Mesendoderm (in vitro differentiated cells): ENCODE data around the gene CARNS1.

Source experiments
- DNase-seq: peaks from one replicate; pipeline ENCODE4 v3.0.0; 2013
- H2AK5ac ChIP-seq: 2 replicates; pipeline ENCODE4 v1.6.1; 2013; ENCODE audit warnings: low read length, inconsistent platforms
- H2BK120ac ChIP-seq: 2 replicates; pipeline ENCODE4 v1.6.1; 2013; ENCODE audit warnings: low read depth, mild to moderate bottlenecking, low read length, moderate library complexity, mixed read lengths
- H2BK15ac ChIP-seq: replicated peaks from 2 replicates; pipeline ENCODE4 v1.6.1; 2013; ENCODE audit warnings: low read depth, mild to moderate bottlenecking, moderate library complexity
- H2BK5ac ChIP-seq: 2 replicates; pipeline ENCODE4 v1.6.1; 2013; ENCODE audit warnings: low read length, inconsistent platforms
- H3K18ac ChIP-seq: 2 replicates; pipeline ENCODE4 v1.6.1; 2013; ENCODE audit warnings: mild to moderate bottlenecking, low read length, mixed read lengths
- H3K23ac ChIP-seq: one replicate; pipeline ENCODE4 v1.6.1; 2013; ENCODE audit warnings: low read length
- H3K27ac ChIP-seq: 2 replicates; pipeline ENCODE4 v1.5.1; 2013; ENCODE audit warnings: low read depth, mild to moderate bottlenecking, inconsistent platforms, low read length, moderate library complexity
- H3K27me3 ChIP-seq: 2 replicates; pipeline ENCODE4 v1.6.1; 2013; ENCODE audit warnings: low read length, control low read depth, mild to moderate bottlenecking, inconsistent platforms; ENCODE audit not compliant: insufficient read depth, poor library complexity
- H3K36me3 ChIP-seq: 2 replicates; pipeline ENCODE4 v1.6.1; 2013; ENCODE audit warnings: low read length, inconsistent platforms; ENCODE audit not compliant: control insufficient read depth, insufficient read depth
- H3K4ac ChIP-seq: one replicate; pipeline ENCODE4 v1.6.1; 2013; ENCODE audit warnings: low read depth, mild to moderate bottlenecking, low read length, moderate library complexity
- H3K4me1 ChIP-seq: 2 replicates; pipeline ENCODE4 v1.6.1; 2013; ENCODE audit warnings: low read depth, low read length, inconsistent platforms; ENCODE audit not compliant: control insufficient read depth
- H3K4me2 ChIP-seq: 2 replicates; pipeline ENCODE4 v1.6.1; 2013; ENCODE audit warnings: low read length
- H3K4me3 ChIP-seq: 2 replicates; pipeline ENCODE4 v1.5.1; 2013; ENCODE audit warnings: mild to moderate bottlenecking, low read length
- H3K56ac ChIP-seq: one replicate; pipeline ENCODE4 v1.6.1; 2013; ENCODE audit warnings: low read length
- H3K79me1 ChIP-seq: 2 replicates; pipeline ENCODE4 v1.6.1; 2013; ENCODE audit warnings: low read length, inconsistent platforms
- H3K79me2 ChIP-seq: 2 replicates; pipeline ENCODE4 v1.6.1; 2013; ENCODE audit warnings: mild to moderate bottlenecking, low read length; ENCODE audit not compliant: control insufficient read depth, insufficient read depth
- H3K9ac ChIP-seq: 2 replicates; pipeline ENCODE4 v1.6.1; 2013; ENCODE audit warnings: low read length, inconsistent platforms
- H4K5ac ChIP-seq: one replicate; pipeline ENCODE4 v1.6.1; 2013; ENCODE audit warnings: low read length
- H4K8ac ChIP-seq: one replicate; pipeline ENCODE4 v1.6.1; 2013; ENCODE audit warnings: low read depth, mild to moderate bottlenecking, control low read depth, low read length, moderate library complexity
- WGBS: extraction: QIAGEN DNeasy Blood & Tissue Kit; methylation state at CpG from one replicate; pipeline ENCODE4 v1.1.7; 2013; ENCODE audit warnings: low lambda C conversion rate, missing lambda C conversion rate; ENCODE audit not compliant: insufficient coverage; ENCODE audit errors: extremely low coverage; 5-methylcytosine and 5-hydroxymethylcytosine counted together

The CARNS1 gene

GRCh38 chr11:67371911-67372320 is 43.6 kb upstream of the CARNS1 start:
- Histone ChIP-seq H3K4me3 (peak overlapping the region; percentile 19), H3K27ac (peak overlapping the region; percentile 0), H4K8ac (no peak overlapping the region), H3K4ac (peak overlapping the region; percentile 65), H3K4me2 (peak overlapping the region; percentile 87), H3K18ac (peak overlapping the region; percentile 77), H3K23ac (peak overlapping the region; percentile 48), H3K79me1 (no peaks in the 10 kb centered on the region), H3K4me1 (peaks cover 19% of the 10 kb centered on the region), H4K5ac (no peak overlapping the region), H2BK120ac (no peak overlapping the region), H2BK15ac (no peak overlapping the region), H3K56ac (peak overlapping the region; percentile 81), H3K9ac (peak overlapping the region; percentile 57), H3K36me3 (no peaks in the 10 kb centered on the region), H2AK5ac (peak overlapping the region; percentile 35), H3K27me3 (no peaks in the 10 kb centered on the region), H3K79me2 (no peaks in the 10 kb centered on the region), H2BK5ac (no peak overlapping the region)
- DNase-seq = no peak
- WGBS = no CpG with 5 or more reads among the region's 16 CpGs

- H3K18ac ChIP-seq = peak overlapping the region; percentile 97
- H3K4me2 ChIP-seq = peak overlapping the region; percentile 87
- H3K36me3 ChIP-seq = no peaks in the 10 kb centered on the region
- H3K4ac ChIP-seq = peak overlapping the region; percentile 98
- no peaks in the 10 kb centered on the region for H3K27me3 ChIP-seq
- no peak overlapping the region for H2AK5ac ChIP-seq
- H3K9ac ChIP-seq = peak overlapping the region; percentile 89
- H3K23ac ChIP-seq = no peak overlapping the region
- DNase-seq = no peak
- H3K56ac ChIP-seq = peak overlapping the region; percentile 91
- peaks cover 19% of the 10 kb centered on the region for H3K4me1 ChIP-seq
- H2BK120ac ChIP-seq = no peak overlapping the region
- H2BK5ac ChIP-seq = no peak overlapping the region
- H2BK15ac ChIP-seq = no peak overlapping the region
- no peaks in the 10 kb centered on the region for H3K79me1 ChIP-seq
- peak overlapping the region; percentile 94 for H3K27ac ChIP-seq
- WGBS = no CpG with 5 or more reads among the region's 78 CpGs
- no peaks in the 10 kb centered on the region for H3K79me2 ChIP-seq
- peak overlapping the region; percentile 43 for H3K4me3 ChIP-seq
- H4K5ac ChIP-seq = no peak overlapping the region
- H4K8ac ChIP-seq = peak overlapping the region; percentile 69
These were observed 43.0 kb upstream of the CARNS1 start for GRCh38 chr11:67372321-67372992.

DNA sequence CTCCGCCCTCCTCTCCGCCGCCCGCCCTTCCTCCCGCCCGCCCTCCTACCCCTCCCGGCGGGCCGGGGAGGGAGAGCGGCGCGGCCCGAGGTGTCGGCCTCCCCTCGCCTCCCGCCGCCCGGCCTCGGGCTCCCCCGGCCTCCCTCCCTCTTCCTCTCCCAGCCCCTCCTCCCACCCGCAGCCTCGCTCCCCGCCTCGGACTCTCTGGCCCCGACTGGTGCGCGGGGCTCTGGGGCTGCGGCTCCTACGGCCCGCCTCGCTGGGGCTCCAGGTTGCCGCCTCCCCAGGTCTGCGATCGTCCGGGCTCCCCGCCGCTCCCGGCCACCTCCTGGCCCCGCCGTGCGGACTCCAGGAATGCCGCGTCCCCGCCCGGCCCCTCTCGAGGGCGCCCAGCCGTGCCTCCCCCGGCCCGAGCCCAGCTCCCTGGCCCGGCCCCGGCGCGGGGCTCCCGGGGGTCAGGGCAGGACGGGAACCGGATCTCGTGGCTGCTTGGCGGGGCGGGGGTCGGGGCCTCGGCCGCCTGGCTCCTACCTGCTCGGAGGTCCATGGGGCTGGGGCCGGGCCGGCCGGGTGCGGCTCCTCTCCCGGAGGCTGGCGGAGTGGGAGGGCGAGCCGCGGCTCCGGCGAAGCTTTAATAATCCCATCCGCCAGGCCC is 42.4 kb upstream of the CARNS1 start, which contains the start of gene CLCF1:
CLCF1 (minus strand) TSS at position 606 of the 655 bp plus-strand sequence; CDS start at position 547, 59 bp downstream.
- Histone ChIP-seq H3K4ac (peak within 1 kb of the TSS; percentile 98), H3K79me2 (no peaks in the 10 kb centered on the region), H3K4me3 (peak within 1 kb of the TSS; percentile 43), H2BK120ac (peak within 1 kb of the TSS; percentile 82), H2BK5ac (peak within 1 kb of the TSS; percentile 27), H3K27ac (peak within 1 kb of the TSS; percentile 94), H3K27me3 (no peaks in the 10 kb centered on the region), H3K56ac (peak within 1 kb of the TSS; percentile 91), H3K4me1 (peaks cover 19% of the 10 kb centered on the region), H3K36me3 (no peaks in the 10 kb centered on the region), H4K8ac (peak within 1 kb of the TSS; percentile 69), H2BK15ac (no peak within 1 kb of the TSS), H4K5ac (no peak within 1 kb of the TSS), H3K9ac (peak within 1 kb of the TSS; percentile 89), H3K79me1 (no peaks in the 10 kb centered on the region), H2AK5ac (peak within 1 kb of the TSS; percentile 41), H3K18ac (peak within 1 kb of the TSS; percentile 97), H3K4me2 (peak within 1 kb of the TSS; percentile 47), H3K23ac (no peak within 1 kb of the TSS)
- no CpG with 5 or more reads among the region's 76 CpGs for WGBS
- peak; percentile 77 for DNase-seq

DNA sequence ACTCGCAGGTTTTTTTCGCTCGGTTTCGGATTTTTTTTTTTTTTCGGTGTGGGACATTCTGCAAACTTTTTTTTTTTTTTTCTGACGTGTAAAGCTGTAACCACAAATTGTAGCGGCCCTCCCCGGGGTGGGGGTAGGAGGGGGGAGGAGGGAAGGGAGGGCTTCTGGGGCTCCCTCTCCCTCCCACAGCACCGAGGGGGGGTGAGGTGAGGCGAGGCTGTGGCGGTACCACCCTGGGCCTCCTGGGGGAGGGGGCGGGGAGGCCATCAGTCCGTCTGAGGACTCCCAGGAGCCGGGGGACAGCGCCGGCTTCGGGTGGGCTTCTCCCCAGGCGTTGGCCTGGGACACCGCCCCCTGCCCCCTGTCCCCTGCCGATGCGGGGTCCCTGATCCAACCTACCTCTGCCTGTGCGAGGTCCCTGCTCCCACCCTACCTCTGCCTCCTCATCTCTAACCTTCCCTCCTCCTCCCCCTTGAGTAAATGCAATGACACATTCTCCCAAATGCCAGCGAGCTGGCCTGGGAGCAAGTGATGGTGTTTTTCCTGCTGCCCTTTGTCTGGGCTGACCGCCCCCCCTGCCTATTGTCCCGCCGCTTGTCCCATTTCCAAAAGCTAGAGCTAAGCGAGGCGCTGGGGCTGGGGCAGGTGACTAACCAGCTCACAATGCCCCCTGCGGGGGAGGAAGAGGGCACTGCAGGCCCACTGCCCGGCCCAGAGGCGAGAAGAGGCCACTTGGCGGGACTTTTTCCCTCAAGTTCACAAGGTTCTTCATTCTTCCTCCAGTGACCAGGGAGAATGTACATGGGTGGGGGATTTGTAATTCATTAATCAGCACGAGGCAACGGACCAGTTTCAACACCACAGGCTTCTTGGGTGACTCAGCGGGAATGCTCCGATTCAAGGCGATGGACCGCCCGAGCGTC is 41.6 kb upstream of the CARNS1 start:
- peak overlapping the region; percentile 27 for H2BK5ac ChIP-seq
- H3K4me3 ChIP-seq = peak overlapping the region; percentile 40
- peak; percentile 97 for DNase-seq
- H3K4me1 ChIP-seq = peaks cover 19% of the 10 kb centered on the region
- H3K56ac ChIP-seq = peak overlapping the region; percentile 91
- peak overlapping the region; percentile 94 for H3K27ac ChIP-seq
- H2BK15ac ChIP-seq = no peak overlapping the region
- H3K23ac ChIP-seq = no peak overlapping the region
- H3K27me3 ChIP-seq = no peaks in the 10 kb centered on the region
- H3K79me1 ChIP-seq = no peaks in the 10 kb centered on the region
- no peaks in the 10 kb centered on the region for H3K36me3 ChIP-seq
- H4K5ac ChIP-seq = no peak overlapping the region
- no peak overlapping the region for H2AK5ac ChIP-seq
- H3K4ac ChIP-seq = peak overlapping the region; percentile 98
- peak overlapping the region; percentile 82 for H2BK120ac ChIP-seq
- peak overlapping the region; percentile 97 for H3K18ac ChIP-seq
- H3K9ac ChIP-seq = peak overlapping the region; percentile 89
- WGBS = no CpG with 5 or more reads among the region's 40 CpGs
- no peaks in the 10 kb centered on the region for H3K79me2 ChIP-seq
- H3K4me2 ChIP-seq = peak overlapping the region; percentile 47
- H4K8ac ChIP-seq = no peak overlapping the region

DNA sequence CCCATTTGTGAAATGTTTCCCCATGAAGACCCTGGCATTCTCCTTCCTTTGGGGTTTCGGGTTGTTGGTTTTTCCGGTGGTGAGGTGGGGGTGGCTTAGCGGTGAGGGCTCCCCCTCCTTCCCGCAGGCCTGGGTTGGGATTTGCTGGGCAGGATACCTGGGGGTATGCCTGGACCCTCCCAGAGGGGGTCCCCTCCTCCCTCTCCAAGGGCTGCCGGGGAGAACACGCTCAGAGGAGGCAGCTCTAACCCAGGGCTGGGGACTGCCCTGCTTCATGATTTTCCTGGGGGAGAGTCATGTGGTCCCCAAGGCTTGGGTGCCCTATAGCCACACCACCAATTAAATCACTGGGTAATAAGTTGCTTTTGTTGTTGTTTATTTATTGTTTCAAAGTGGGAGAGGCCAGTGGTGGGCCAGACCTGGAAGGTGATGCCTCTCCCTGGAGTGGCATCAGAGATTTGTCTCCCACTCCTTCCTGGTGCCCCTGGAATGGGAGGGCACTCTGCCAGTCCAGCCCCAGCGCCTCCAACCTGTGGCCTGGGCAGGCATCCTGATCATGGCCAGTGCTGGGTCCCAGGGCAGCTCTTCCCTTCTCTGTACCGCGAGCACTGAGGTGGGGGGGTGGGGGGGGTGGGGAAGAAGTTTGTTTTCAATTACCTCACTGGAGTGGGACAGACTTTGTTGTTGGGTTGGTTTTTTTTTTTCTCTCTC is 40.8 kb upstream of the CARNS1 start:
- H3K79me1 ChIP-seq = no peaks in the 10 kb centered on the region
- H3K4me2 ChIP-seq = peak overlapping the region; percentile 33
- peak overlapping the region; percentile 94 for H3K27ac ChIP-seq
- no peaks in the 10 kb centered on the region for H3K27me3 ChIP-seq
- H2AK5ac ChIP-seq = peak overlapping the region; percentile 41
- H3K56ac ChIP-seq = peak overlapping the region; percentile 91
- H3K23ac ChIP-seq = no peak overlapping the region
- no peaks in the 10 kb centered on the region for H3K36me3 ChIP-seq
- no CpG with 5 or more reads among the region's 9 CpGs for WGBS
- H2BK15ac ChIP-seq = no peak overlapping the region
- H2BK5ac ChIP-seq = peak overlapping the region; percentile 27
- H3K4me3 ChIP-seq = no peak overlapping the region
- DNase-seq = no peak
- peak overlapping the region; percentile 14 for H2BK120ac ChIP-seq
- peak overlapping the region; percentile 89 for H3K9ac ChIP-seq
- peaks cover 19% of the 10 kb centered on the region for H3K4me1 ChIP-seq
- no peak overlapping the region for H4K5ac ChIP-seq
- peak overlapping the region; percentile 89 for H3K4ac ChIP-seq
- H4K8ac ChIP-seq = no peak overlapping the region
- no peaks in the 10 kb centered on the region for H3K79me2 ChIP-seq
- H3K18ac ChIP-seq = peak overlapping the region; percentile 97
